Stimulated activated naive CD8-positive, alpha-beta T cell treated with anti-CD3 and anti-CD28 coated beads, Interleukin-15, amount 100 ng/mL, for 72 hours (primary cell): ENCODE data around the gene B3GNT3.

Experiments used
- ATAC-seq: fragments of 150-1000 bp; cut with Tn5 transposase; 2 replicates; pipeline ENCODE4 v1.10.0; 2021; ENCODE audit warnings: mild to moderate bottlenecking, moderate library complexity
- DNase-seq, 2 donors: peaks; one replicate each; pipeline ENCODE4 v3.0.0; 2021 to 2022
- H3K27ac Mint-ChIP-seq, 2 donors: one replicate each; pipeline ENCODE4 v1.8.0; 2022; ENCODE audit warnings: mild to moderate bottlenecking in 2 of 2, mixed read lengths in 2 of 2, moderate library complexity in 2 of 2
- H3K27me3 Mint-ChIP-seq: one replicate; pipeline ENCODE4 v1.8.0; 2022; ENCODE audit warnings: mixed read lengths
- H3K4me1 Mint-ChIP-seq: one replicate; pipeline ENCODE4 v1.8.0; 2022; ENCODE audit warnings: mild to moderate bottlenecking, mixed read lengths
- H3K4me3 Mint-ChIP-seq, 2 donors: one replicate each; pipeline ENCODE4 v1.8.0; 2022; ENCODE audit warnings: mild to moderate bottlenecking in 2 of 2, mixed read lengths in 2 of 2, moderate library complexity in 1 of 2
- H3K9me3 Mint-ChIP-seq, 2 donors: one replicate each; pipeline ENCODE4 v1.8.0; 2022; ENCODE audit warnings: mixed read lengths in 2 of 2

Gene B3GNT3

DNA sequence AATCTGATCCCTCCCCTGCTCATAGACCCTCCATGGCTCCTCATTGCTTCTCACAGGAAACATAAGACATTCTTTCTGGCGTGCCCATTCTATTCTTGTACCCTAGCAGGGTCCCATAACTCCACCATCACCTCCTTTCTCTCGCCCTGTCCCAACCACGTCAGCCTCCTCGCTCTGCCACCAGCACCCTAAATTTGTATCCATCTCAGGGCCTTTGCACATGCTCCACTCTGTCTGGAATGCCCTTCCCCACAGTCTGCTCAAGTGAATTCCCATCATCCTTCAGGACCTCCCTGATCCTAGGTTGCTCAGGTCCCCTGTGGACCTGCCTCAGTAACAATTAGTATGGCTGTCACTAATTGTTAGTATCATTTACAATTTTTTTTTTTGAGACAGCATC lies 10.5 kb downstream of the B3GNT3 start:
- peaks cover 37% of the 10 kb centered on the region for H3K4me1 Mint-ChIP-seq
- no peak for ATAC-seq
- H3K27ac Mint-ChIP-seq = no peak overlapping the region
- H3K27me3 Mint-ChIP-seq = no peaks in the 10 kb centered on the region
- no peak overlapping the region for H3K4me3 Mint-ChIP-seq
- no peak for DNase-seq
- H3K9me3 Mint-ChIP-seq = no peaks in the 10 kb centered on the region

DNA sequence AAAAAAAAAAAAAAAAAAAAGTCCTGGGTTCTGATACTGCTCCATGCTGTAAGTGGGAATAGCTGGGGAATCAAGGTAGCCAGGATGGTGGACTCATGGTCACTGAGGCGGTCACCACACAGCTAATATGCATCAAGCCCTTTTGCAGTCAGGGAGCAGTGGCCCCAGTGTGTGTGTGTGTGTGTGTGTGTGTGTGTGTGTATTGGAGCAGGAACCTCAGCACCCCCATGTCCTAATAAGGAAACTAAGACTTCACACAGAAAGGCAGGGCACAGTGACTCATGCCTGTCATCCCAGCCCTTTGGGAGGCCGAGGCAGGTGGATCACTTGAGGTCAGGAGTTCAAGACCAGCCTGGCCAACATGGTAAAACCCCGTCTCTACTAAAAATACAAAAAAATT lies 12.0 kb downstream of the B3GNT3 start:
- peak; percentile 40 for ATAC-seq
- DNase-seq = no peak
- Mint-ChIP-seq H3K4me1 (peaks cover 36% of the 10 kb centered on the region), H3K27me3 (no peaks in the 10 kb centered on the region), H3K4me3 (peak overlapping the region; percentile 51 to 80), H3K9me3 (no peaks in the 10 kb centered on the region), H3K27ac (peak overlapping the region; percentile 20 to 90)

DNA sequence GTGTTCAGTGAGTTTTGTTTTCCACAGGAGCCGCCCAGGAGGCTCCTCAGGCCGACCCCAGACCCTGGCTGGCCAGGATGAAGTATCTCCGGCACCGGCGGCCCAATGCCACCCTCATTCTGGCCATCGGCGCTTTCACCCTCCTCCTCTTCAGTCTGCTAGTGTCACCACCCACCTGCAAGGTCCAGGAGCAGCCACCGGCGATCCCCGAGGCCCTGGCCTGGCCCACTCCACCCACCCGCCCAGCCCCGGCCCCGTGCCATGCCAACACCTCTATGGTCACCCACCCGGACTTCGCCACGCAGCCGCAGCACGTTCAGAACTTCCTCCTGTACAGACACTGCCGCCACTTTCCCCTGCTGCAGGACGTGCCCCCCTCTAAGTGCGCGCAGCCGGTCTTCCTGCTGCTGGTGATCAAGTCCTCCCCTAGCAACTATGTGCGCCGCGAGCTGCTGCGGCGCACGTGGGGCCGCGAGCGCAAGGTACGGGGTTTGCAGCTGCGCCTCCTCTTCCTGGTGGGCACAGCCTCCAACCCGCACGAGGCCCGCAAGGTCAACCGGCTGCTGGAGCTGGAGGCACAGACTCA lies 12.9 kb downstream of the B3GNT3 start:
- Mint-ChIP-seq H3K4me1 (peaks cover 31% of the 10 kb centered on the region), H3K27ac (no peak overlapping the region), H3K27me3 (no peaks in the 10 kb centered on the region), H3K4me3 (peak overlapping the region; percentile 32 to 78), H3K9me3 (no peaks in the 10 kb centered on the region)
- no peak for DNase-seq
- peak; percentile 58 for ATAC-seq

DNA sequence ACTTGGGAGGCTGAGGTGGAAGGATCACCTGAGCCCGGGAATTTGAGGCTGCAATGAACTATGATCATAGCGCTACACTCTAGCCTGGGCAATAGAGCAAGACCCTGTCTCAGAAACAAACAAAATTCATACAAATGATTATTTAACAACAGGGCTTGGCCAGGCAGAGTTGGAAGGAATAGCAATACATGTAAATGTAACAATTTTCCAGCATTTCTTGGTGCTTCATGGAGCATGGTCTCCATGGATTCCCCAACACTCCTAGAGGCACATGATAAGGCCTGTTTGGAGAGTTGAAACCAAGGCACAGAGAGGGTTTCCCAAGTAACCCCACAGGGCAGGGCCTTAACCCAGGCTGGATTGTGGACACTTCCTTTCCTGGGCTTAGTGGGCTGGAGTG lies 16.2 kb downstream of the B3GNT3 start:
- ATAC-seq = no peak
- Mint-ChIP-seq H3K4me1 (peaks cover 27% of the 10 kb centered on the region), H3K27ac (no peak overlapping the region), H3K4me3 (no peak overlapping the region), H3K27me3 (no peaks in the 10 kb centered on the region), H3K9me3 (no peaks in the 10 kb centered on the region)
- DNase-seq = no peak

DNA sequence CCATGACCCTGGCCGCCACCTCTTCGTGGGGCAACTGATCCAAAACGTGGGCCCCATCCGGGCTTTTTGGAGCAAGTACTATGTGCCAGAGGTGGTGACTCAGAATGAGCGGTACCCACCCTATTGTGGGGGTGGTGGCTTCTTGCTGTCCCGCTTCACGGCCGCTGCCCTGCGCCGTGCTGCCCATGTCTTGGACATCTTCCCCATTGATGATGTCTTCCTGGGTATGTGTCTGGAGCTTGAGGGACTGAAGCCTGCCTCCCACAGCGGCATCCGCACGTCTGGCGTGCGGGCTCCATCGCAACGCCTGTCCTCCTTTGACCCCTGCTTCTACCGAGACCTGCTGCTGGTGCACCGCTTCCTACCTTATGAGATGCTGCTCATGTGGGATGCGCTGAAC lies 16.7 kb downstream of the B3GNT3 start:
- ATAC-seq = no peak
- H3K4me3 Mint-ChIP-seq = no peak overlapping the region
- H3K27ac Mint-ChIP-seq = no peak overlapping the region

DNA sequence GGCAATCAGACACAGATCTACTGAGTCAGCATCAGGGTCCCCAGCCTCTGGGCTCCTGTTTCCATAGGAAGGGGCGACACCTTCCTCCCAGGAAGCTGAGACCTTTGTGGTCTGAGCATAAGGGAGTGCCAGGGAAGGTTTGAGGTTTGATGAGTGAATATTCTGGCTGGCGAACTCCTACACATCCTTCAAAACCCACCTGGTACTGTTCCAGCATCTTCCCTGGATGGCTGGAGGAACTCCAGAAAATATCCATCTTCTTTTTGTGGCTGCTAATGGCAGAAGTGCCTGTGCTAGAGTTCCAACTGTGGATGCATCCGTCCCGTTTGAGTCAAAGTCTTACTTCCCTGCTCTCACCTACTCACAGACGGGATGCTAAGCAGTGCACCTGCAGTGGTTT lies 17.2 kb downstream of the B3GNT3 start:
- no peak overlapping the region for H3K27ac Mint-ChIP-seq
- no peaks in the 10 kb centered on the region for H3K27me3 Mint-ChIP-seq
- H3K9me3 Mint-ChIP-seq = no peaks in the 10 kb centered on the region
- no peak overlapping the region for H3K4me3 Mint-ChIP-seq
- peaks cover 19% of the 10 kb centered on the region for H3K4me1 Mint-ChIP-seq
- ATAC-seq (no peak), DNase-seq (no peak)

More for the DNA sequence above, 16.7 kb downstream of the B3GNT3 start:
- Mint-ChIP-seq H3K27me3 (no peaks in the 10 kb centered on the region), H3K4me1 (peaks cover 24% of the 10 kb centered on the region), H3K9me3 (no peaks in the 10 kb centered on the region)
- DNase-seq = no peak

DNA sequence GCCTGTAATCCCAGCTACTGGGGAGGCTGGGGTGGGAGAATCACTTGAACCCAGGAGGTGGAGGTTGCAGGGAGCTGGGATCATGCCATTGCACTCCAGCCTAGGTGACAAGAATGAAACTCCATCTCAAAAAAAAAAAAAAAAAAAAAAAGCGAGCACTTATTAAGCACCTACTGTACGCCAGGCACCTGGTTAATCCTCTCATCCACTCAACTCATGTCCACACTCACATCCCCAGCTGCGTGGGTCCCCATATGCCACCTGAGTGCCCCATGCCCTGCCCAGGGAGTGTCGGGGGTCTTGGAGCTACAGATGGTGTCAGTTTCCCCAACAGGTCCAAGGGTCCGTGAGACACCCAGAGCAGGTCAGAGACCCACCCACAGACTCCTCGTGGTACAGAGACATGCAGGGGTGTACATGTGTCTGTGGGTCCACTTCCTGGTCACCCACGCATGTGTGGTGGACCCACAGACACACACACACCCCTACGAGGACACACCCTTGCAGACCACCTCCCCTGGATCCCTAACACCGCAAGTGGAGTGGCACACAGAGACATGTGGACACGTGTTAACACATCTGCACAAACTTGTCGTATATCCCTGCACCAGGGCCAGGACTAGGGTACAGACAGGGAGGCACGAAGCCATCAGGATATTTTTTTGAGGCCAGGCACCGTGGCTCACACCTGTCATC lies 22.9 kb downstream of the B3GNT3 start:
- Mint-ChIP-seq H3K27me3 (no peaks in the 10 kb centered on the region), H3K4me3 (no peak overlapping the region), H3K27ac (no peak overlapping the region), H3K9me3 (no peaks in the 10 kb centered on the region), H3K4me1 (peaks cover 5% of the 10 kb centered on the region)
- ATAC-seq (no peak), DNase-seq (no peak)

DNA sequence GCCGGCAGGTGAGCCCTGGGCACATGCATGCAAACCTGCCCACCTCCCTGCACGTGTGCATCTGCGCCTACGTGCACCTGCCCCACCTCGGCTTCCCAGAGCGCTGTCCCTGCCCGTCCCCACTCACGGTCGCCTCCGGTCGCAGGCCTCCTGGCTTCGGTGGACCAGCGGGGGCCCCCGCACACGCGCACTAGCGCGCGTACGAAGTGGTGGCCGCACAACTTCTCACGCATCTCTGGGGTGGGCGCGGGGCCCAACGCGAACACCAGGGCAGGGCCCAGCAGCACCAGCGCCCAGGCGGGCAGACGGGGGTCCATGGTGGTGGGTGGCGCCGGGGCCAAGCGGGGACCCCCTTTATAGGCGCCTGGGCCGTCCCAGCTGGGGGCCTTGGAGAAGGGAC lies 26.3 kb downstream of the B3GNT3 start, which contains the start of gene INSL3:
Gene INSL3 (minus strand): TSS at position 330 of the 400 bp plus-strand sequence. CDS start 13 bp downstream, at position 317.
- DNase-seq (no peak), ATAC-seq (peak; percentile 53)
- H3K27ac Mint-ChIP-seq = peak within 1 kb of the TSS in 1 of 2 donors; percentile 19
- no peaks in the 10 kb centered on the region for H3K27me3 Mint-ChIP-seq
- no peaks in the 10 kb centered on the region for H3K4me1 Mint-ChIP-seq
- H3K9me3 Mint-ChIP-seq = no peaks in the 10 kb centered on the region
- H3K4me3 Mint-ChIP-seq = no peak within 1 kb of the TSS

DNA sequence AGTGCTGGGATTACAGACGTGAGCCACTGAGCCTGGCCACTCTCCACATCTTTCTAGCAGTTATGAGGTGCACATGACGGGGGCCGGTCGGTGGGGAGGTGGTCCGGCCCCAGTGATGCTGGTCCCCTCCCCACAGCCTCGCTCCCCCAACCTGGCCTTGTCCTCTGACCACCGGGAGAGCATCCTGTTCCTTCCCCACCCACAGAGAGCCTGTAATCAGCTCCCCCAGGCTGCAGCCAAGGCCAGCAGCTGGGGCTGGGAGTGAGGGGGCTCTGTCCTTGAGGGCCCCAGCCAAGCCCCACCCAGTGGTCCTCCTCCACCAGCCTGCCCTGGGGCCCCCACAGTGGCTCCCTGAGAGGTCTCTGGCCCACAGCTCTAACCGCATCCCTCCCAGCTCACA lies 29.4 kb downstream of the B3GNT3 start:
- no peaks in the 10 kb centered on the region for H3K27me3 Mint-ChIP-seq
- H3K4me1 Mint-ChIP-seq = peaks cover 6% of the 10 kb centered on the region
- DNase-seq = no peak
- peak; percentile 29 for ATAC-seq
- no peak overlapping the region for H3K4me3 Mint-ChIP-seq
- H3K27ac Mint-ChIP-seq = no peak overlapping the region
- no peaks in the 10 kb centered on the region for H3K9me3 Mint-ChIP-seq

DNA sequence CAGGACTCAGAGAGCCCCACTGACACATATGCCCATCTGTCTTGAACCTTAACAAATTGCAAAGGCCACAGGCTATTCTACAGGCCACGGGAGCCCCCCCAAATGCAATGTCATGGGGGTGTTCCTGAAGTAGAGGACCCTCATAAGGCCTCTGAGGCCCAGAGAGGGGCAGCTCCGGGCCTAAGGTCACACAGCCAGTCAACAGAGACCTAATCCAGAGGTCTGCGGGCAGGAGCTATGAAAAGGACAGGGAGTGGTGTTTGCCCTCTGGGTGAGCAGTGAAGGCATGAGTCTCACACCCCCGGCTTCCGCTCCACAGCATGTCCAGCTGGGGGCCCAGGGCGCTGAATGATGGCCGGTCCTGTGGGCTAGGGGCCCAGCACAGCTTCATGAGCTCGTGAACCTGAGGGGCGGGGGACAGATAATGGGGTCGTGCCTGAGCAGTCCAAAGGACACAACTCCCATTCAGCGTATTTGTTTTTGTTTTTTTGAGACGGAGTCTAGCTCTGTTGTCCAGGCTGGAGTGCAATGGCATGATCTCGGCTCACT lies 31.6 kb downstream of the B3GNT3 start:
- no peaks in the 10 kb centered on the region for H3K9me3 Mint-ChIP-seq
- no peak for DNase-seq
- H3K4me1 Mint-ChIP-seq = peaks cover 11% of the 10 kb centered on the region
- no peak for ATAC-seq
- H3K27ac Mint-ChIP-seq = no peak overlapping the region
- H3K4me3 Mint-ChIP-seq = no peak overlapping the region
- H3K27me3 Mint-ChIP-seq = no peaks in the 10 kb centered on the region

DNA sequence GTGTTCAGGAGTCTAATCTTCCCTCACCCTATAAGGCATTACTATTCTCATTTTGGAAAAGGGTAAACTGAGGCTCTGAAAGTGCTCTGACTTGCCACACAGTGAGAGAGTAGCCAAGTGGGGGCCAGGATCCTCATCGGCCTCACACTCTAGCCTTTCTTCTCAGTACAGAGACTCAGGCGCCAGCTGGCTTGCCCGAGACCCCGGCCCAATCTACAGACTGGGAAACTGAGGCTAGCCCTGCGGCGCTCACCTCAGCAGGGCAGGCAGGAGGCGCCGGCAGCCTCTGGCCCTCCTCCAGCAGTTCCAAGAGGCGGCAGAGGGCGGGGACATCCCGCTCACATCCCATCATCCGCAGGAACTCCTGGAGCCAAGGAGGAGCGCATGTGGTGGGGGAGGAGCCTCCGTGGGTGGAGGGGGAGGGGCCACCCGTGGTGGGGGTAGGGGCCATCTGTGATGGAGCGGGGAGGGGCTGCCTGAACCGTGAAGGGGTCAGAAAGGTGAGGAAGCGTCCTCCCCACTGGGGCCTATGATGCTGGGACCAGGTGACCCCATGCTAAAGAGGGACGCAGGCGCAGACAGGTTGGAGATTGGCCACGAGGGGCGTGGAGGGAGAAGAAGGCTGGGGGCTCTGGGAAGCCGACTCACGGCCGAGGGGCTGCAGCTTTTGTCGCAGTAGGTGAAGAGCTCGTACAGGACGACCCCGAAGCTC lies 35.1 kb downstream of the B3GNT3 start:
- Mint-ChIP-seq H3K27me3 (no peaks in the 10 kb centered on the region), H3K4me1 (peaks cover 11% of the 10 kb centered on the region), H3K4me3 (no peak overlapping the region), H3K27ac (peak overlapping the region in 1 of 2 donors; percentile 45), H3K9me3 (no peaks in the 10 kb centered on the region)
- no peak for DNase-seq
- ATAC-seq = no peak

DNA sequence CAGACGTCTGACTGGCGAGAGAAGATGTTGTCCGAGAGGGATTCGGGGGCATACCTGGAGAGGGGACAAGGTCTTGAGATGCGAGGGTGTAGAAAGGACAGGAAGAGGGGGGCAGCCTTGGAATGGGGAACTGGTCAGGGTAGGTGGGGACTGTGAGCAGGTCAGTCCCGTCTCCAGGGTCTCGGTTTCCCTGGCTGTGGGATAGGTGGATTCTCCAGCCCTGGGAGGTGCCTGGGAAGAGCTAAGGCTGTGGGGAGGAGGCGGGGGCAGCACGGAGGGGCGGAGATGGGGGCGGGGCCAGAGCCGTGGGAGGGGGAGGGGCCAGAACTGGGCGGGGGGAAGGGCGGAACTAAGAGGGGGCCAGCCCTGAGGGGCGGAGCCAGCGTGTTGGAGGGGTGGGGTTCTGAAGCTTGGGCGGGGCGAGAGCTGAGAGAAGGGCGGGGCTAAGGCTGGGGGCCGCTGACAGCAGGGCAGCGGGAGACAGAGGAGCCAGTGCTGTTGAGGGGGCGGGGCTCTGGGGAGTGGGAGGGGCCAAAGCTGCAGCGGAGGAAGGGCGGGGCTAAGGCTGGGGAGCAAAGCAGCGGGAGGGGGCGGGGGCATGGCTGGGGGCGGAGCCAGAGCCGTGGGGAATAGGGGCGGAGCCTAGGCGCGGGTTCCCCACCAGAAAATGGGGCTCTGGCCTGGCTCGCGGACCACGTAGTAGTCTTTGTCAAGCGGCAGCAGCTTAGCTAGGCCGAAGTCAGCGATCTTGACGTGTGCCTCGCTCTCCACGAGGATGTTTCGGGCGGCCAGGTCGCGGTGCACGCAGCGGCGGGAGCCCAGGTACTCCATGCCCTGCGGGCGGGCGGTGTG lies 35.9 kb downstream of the B3GNT3 start:
- Mint-ChIP-seq H3K4me1 (peaks cover 17% of the 10 kb centered on the region), H3K9me3 (no peaks in the 10 kb centered on the region), H3K4me3 (no peak overlapping the region), H3K27me3 (no peaks in the 10 kb centered on the region), H3K27ac (peak overlapping the region in 1 of 2 donors; percentile 45)
- DNase-seq = peak; percentile 43 to 53
- peak; percentile 63 for ATAC-seq

DNA sequence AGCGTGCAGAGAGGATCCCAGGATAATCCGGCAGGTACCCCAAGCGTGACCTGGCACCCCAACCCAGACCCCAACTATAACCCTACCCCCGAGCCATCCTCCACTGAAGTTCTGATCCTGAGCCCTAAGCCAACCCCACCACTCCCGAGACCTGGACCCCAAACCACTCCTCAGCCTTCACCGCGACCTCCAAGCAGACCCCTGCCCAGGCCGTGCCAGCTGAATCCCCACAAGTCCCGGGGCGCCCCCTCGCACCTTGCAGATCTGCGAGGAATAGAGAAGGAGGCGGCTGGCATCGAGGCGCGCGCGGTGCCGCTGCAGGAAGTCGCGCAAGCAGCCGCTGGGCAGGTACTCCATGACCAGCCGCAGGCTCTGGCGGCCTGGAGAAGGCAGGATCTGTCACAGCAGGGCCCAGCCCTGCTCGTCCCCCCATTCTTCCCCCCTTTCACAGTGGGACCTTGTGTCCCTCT lies 36.5 kb downstream of the B3GNT3 start:
- DNase-seq (no peak), ATAC-seq (no peak)
- no peaks in the 10 kb centered on the region for H3K27me3 Mint-ChIP-seq
- no peak overlapping the region for H3K4me3 Mint-ChIP-seq
- H3K27ac Mint-ChIP-seq = no peak overlapping the region
- H3K9me3 Mint-ChIP-seq = no peaks in the 10 kb centered on the region
- H3K4me1 Mint-ChIP-seq = peaks cover 24% of the 10 kb centered on the region

DNA sequence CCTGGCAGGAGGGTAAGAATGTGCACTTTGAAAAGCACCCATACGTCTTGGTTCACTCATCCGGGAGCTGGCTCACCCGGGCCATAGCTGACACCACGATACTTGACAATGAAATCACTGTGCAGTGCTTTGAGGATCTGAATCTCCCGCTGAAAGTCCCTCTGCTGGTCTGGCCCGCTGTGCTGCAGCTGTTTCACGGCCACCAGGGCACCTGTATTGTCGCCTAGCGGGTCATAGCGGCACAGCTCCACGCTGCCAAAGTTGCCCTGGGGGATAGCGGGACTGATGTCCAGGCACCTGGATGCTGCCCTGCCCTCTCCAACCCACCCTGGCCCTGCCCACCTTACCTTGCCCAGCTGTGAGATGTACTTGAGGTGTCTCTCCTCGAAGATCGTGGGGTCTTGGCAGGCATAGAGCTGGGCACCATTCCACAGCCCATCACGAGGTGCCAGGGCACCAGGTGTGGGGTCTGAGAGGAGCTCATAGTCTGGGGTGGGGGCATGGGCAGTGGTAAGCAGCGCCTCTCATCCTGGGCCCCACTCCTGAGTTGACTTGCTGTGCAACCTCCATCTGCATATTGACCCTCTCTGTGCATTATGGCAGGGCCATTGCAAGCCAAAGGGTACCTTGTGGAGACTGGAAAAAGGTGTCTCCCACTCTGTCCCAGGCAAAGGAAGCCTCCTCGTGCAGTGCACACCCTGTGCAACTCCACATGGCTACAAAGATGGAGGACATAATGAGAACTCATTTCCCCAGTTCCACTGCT lies 37.7 kb downstream of the B3GNT3 start:
- H3K27me3 Mint-ChIP-seq = no peaks in the 10 kb centered on the region
- H3K4me3 Mint-ChIP-seq = no peak overlapping the region
- no peak for DNase-seq
- H3K27ac Mint-ChIP-seq = no peak overlapping the region
- no peak for ATAC-seq
- peaks cover 28% of the 10 kb centered on the region for H3K4me1 Mint-ChIP-seq
- no peaks in the 10 kb centered on the region for H3K9me3 Mint-ChIP-seq
